CD4-positive, alpha-beta T cell treated with Interleukin-12 subunit alpha and Interleukin-12 subunit beta, for 1 hour (primary cell): ENCODE results near the gene DOCK10.

Experiments used
- DNase-seq: peaks from one replicate; pipeline ENCODE4 v3.0.0-alpha.2; 2020

Gene DOCK10

DNA sequence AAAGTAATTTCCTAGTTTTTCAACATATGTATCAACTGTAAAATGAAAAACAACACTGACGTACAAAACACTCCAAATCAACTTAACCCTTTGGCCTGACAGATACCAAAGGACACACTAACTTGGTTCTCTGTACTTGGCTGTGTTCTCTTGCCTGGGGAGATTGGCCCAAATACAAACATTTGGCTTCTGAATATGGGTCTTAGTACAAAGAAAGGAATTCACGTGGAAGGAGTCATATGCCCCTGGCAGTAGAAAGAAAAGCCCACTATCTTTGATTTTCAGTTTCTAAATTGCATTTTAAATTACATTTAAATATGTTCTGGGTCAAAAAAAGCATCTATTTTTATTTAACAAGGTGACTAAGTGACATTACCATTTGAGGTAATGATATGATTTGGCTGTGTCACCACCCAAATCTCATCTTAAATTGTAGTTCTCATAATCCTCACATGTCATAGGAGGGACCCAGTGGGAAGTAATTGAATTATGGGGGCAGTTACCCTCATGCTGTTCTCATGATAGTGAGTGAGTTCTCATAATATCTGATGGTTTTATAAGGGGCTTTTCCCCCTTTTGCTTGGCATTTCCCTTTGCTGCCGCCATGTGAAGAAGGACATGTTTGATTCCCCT, 172.6 kb downstream of the DOCK10 start:
- no peak for DNase-seq

DNA sequence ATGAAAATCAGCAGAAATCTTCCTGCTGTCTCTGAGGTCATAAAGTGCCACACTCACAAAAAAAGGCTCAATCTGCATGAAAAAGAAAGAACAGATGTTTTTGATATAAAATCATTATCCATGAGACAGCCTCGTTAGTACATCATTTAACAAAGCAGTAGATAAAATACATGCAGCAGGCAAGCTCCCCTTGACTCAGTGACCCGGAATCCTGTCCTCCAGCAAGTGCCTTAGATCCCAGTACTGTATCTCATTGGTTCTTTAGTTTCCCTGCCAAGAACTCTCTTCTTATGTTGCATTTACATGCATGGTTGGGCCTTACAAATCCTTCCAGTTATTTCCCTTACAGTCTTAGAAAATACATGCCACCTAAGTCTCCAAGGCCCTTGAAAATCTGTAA, 177.3 kb downstream of the DOCK10 start:
- no peak for DNase-seq

DNA sequence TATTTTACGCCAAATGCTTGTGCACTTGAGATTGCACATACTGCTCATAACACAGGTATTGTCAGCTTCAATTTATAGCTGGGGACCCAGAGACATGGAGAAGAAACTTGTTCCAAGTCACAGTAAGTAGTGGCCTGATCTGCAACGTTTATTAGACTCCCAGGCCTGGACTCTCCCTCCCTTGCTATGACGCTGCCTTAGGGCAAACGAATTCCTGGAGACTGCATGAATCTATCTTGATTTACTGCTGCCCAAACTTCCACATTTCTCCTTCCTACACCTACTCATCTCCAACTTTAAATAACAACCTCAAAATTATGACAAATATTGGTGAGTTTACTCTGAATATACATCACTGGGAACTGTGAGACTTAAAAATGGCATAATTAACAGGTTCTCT, 181.0 kb downstream of the DOCK10 start:
- no peak for DNase-seq

DNA sequence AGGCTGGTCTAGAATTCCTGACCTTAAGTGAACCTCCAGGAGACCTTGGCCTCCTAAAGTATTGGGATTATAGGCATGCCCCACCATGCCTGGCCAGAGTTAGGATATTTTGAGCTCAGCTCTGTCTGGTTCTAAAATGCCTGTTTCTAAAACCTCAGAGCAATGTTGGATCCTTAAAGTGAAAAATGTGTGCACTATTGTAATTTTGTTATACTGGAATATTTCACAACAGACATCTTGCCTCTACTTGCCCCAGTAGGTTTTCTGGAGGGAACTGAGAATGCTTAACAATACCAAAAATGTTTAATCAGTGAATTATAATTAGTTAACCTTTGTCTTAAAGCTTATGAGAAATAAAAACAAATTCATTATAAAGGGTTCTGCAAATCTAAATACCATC, 181.5 kb downstream of the DOCK10 start:
- no peak for DNase-seq

DNA sequence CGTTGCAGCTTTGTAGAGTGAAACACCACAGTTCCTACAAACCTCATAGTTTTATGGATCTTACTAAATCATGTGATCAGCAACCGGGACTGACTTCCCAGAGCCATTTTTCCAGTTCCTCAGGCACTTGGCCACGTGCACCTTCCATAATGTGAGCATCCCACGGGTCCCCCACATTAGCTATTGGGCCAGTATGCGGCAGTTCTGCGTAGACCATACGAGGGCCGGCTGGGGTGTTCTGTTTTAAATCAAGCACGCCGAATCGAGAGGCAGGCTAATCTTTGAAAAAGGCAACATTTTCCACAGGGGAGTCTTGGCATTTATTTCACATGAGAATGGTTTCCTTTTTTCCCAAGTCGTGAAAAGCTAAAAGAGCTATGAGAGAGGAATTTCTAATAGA, 190.5 kb downstream of the DOCK10 start:
- no peak for DNase-seq

DNA sequence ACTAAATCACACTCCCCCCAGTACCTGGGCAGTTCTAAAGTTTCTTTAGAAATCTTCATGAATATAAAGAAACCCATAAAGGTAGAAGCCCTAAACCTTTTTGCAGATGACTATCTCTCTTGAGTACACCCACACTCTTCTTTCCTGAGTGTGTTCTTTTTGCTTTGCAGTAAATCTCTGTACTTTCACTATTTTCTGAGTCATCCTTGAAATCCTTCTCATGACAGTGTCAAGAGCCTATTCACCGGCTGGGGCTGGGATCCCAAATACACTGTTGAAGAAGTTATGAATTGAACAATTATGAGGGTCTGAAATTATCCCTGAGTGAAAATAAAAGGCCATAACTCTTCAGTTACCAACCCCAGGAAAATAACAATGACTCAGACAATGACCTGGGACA, 192.2 kb downstream of the DOCK10 start:
- no peak for DNase-seq

DNA sequence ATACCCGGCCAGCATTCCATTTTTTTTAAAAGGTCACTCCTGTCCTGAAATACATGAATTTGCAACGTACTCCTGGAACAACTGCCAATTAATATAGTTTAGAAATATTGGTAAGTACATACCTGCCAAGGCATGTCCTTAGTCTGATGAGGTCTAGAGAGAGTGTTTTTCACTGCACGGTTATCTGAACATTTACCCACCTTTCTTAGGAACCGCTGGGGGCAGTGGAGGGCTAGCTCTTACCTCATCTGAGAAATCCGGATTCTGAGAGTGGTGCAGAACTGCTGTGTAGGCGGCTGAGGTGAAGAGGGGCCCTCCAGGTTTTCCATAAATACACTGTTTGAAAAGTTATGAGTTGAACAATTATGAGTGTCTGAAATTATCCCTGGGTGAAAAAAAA, 193.0 kb downstream of the DOCK10 start:
- DNase-seq: no peak

DNA sequence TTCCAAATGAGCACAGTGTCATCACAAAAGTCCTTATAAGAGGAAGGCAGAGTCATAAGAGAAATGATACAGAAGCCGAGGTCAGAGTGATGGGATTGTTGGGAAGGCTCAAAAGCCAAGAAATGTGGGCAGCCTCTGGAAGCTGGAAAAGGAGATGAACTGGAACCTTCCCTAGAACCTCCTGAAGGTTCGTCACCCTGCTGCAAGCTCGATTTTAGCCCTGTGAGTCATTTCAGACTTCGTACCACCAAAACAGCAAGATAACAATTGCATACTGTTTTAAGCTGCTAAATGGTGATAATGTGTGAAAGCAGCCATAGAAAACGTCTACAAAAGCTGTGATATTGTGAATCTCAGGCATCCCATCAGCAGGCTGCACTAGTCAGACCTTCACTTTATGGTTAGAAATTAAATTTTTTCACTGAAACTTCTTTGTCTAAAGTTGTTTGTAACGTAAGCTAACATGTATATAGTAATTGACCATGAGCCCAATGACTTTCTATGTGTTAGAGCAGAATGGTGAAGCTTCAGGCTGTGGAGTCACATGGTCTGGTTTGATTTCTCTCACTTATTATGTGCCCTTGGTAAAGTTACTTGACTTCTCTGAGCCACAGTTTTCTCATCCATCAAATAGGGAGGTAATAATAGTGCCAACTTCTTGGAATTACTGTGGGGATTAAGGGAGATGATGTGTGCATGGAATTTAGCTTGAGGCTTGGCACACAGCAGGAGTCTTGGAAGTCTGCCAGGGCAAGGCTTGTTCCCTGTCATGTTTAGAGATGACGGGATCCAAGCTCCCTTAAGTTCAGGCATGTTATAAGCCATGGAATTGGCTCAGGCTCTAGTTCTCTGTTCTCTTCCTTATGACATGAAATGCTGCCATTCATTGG, 194.1 kb downstream of the DOCK10 start:
- no peak for DNase-seq

DNA sequence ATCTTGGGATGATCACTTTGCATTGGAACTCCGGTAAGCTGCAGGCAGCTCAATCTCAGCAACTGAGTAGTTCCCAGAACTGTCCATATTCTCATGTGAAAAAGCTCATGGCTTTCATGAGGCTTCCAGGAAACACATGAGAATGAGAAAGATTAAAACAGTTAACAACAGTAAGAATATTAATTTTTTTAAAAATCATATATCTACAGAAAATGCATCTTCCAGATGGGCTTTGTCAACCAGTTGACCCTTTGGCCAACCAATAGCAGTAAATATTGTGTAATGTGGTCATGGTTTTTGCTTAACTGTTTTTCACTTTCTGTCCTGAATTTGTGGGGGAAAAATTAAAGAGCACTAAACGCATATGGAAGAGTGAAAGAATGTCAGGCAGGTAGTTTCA, 194.9 kb downstream of the DOCK10 start:
- no peak for DNase-seq

DNA sequence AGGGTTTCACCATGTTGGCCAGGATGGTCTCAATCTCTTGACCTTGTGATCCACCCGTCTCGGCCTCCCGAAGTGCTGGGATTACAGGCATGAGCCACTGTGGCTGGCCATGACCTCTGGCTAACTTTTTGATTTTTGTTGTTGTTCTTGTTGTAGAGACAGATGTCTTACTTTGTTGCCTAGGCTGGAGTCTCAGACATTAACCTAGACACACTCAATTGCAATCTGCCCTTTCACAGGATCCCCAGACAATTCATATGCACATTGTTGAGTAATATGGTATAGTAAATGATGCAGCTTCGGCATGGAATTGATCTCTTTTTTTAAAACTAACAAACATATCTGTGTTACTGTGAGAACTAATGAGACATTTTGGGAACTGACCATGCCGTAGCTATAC, 195.6 kb downstream of the DOCK10 start:
- DNase-seq: no peak

DNA sequence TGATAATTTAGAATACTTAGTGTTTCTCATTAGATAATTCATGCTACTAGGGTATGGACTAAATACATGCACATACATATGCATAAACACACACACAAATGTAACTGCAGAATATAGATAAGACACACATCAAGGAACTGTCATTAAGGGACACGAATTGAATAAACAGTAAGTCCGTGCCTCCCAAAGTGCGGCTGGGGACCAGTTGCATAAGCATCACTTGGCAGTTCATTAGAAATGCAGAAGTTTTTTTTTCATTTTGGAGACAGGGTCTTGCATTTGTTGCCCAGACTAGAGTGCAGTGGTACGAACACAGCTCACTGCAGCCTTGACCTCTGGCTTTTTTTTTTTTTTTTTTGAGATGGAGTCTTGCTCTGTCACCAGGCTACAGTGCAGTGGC, 196.1 kb downstream of the DOCK10 start:
- DNase-seq: no peak

DNA sequence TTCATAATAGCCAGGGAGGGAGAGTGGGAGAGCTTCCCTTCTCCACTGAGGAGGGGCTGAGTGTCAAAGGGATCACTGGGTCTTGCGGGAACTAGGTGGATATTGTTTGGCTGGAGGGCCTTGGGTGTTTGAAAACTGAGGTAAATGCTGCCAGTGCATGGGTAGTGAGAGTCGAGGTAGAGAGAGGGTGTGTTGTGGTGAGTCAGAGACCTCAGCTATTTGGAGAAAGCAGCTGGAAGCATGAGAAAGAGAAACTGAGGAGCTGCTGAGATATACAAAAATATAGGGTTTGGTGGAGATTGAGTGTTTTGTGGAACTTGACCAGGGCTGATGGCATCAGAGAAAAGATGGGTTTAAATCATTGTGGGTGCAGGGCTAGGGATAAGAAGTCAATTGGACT, 199.1 kb downstream of the DOCK10 start:
- DNase-seq: no peak

DNA sequence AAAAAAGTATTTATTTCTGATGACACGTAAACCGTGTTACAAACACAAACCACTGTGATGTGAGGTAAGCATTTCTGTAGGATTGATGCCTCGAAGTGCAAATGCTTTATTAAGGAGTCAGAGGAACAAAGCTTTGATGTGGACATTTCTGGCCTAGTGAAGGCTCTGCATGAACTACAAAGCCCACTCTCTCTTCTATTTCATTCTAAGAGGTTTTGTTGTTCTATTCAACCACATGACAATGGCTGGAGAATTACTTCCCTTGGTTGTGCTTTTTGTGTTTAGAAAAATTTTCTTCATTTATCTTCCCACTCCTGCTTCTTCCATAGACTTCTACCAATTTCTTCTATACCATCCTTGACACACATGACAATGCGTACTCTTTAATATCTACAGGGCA, 200.4 kb downstream of the DOCK10 start:
- no peak for DNase-seq

DNA sequence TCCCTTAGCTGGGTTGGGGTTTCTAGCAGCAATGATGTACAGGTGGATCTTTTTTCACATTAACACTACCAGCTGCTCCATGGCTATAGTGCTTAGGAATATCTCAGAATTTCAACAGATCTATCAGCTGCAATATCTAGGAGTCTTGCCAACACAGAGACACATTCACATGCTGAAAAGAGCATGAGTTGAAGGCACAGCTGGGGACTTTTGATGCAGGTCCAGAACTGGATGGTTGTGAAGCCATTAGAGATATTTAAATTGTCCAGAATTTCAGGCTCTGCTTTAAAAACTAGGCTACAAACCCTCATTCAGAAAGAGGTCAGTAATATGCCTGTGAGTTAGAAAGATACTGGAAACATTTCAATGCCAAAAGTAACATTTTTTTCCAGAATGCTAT, 203.9 kb downstream of the DOCK10 start:
- no peak for DNase-seq

DNA sequence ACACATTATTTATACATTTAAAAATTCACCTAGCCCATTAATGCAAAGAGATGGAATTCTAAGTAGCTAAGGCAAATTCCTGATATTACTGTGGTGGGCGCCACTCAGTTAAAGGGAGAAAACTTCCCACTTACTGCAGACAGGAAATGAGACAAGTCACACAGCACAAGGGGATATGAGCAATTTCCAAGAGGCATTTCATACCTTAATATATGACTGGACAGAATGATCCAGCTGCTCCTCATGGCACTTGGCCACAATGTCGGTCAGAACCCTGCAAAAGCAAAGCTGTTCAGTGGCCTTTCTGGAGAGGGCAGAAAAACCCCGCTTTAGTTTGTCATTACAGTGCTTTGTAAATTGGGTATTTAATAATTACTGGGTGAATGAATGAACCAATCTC, 204.7 kb downstream of the DOCK10 start:
- no peak for DNase-seq

DNA sequence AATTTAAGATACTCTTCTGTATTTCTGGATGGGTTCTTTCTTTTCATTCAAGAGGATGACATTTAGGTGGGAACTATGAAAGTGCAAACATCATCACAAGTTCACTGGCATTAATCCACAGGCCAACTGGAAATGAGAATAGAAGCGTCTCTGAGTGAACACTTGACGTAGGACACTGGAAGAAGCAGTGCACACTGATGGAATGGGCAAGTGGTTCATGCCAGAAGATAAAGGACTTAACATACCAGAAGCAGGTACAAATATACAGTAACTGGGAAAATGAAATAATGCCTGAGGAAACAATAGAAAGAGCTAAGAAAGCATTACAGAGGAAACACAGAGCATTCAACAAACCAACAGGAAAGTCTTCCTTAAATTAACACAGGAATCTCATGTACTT, 205.2 kb downstream of the DOCK10 start:
- DNase-seq: no peak

DNA sequence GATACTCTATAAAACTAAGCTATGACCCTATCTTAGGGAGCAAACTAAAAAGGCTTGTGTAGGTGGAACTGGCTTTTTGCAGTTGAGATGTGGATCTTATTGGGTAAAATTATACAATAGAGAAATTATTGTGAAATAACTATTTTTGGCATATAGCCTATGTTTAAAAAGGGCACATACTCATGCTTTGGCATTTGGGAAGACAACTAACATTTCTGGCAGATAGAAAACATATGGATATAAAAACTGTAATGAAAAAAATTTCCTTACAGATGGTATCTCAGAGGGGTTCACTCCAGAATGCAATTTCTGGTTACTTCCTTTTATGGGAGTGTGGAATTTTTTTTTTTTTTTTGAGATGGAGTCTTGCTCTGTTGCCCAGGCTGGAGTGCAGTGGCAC, 206.0 kb downstream of the DOCK10 start:
- DNase-seq: no peak

DNA sequence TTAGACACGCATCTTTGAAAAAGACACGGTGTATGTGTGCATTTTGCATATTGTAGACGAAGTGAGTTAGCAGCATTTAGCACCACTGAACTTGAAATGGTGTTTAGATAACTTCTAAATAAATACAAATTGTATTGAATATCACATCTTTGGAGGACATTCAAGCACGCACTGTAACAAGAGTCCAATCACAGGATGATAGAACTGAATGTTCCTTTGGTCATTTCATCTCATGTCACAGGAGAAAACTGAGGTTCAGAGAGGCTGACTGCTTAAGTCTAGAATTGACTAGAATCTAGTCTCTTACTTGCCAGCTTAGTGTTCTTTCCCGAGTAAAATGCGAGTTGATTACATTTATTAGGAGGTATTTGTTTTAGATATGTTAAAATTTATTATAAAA, 206.9 kb downstream of the DOCK10 start:
- DNase-seq: no peak

DNA sequence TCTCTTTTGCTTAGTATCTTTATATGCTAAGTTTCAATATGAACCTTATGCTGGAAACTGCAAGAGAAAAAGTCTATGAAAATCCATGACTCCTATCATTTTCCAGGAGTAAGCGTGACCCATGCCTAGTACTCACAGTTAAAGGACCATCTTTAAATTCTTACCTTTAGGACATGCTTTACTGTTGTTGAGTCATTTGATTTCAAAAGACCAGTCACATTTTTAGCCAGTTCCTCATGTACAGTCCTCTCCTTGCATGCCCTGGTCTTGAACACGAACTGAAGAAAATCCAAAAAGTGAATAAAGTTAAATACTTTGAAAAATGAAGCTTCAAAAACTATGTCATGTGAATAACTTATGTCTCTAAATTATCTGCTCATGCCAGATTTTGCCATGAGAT, 208.3 kb downstream of the DOCK10 start:
- DNase-seq: no peak

DNA sequence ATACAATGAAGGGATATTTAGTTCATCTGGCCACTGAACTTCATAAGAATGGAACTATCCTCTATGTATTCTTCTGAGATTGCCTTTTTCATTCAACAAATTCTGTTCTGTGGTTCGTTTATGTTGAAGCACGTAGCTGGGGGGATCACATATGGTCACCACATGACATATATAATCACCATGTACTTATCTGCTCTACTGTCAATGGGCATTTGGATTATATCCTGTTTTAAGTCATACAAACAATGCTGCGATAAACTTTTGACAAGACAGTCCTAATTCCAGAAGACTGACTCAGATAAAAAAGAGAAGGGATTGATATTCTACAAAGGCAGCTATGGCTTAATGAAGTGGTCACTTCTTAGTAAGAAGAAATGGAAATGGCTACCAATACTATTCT, 210.1 kb downstream of the DOCK10 start:
- DNase-seq: no peak

DNA sequence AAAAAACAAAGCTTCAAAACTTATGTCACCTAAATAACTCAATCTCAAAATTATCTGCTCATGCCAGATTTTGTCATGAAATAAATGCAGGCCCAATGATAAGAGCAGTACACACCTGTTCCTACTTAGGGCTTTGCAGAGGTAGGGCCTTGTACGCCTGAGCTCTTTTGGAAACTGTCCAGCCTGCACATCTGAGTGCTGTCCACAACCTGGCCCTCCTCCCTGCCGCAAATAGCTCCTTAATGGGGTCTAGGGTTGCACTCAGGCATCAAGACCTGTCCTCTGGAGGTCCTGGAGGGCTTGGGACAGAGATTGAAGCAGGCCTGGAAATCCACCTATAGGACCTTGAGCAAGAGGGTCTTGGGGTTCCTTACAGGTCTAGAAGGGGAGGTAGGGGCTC, 210.7 kb downstream of the DOCK10 start:
- no peak for DNase-seq

DNA sequence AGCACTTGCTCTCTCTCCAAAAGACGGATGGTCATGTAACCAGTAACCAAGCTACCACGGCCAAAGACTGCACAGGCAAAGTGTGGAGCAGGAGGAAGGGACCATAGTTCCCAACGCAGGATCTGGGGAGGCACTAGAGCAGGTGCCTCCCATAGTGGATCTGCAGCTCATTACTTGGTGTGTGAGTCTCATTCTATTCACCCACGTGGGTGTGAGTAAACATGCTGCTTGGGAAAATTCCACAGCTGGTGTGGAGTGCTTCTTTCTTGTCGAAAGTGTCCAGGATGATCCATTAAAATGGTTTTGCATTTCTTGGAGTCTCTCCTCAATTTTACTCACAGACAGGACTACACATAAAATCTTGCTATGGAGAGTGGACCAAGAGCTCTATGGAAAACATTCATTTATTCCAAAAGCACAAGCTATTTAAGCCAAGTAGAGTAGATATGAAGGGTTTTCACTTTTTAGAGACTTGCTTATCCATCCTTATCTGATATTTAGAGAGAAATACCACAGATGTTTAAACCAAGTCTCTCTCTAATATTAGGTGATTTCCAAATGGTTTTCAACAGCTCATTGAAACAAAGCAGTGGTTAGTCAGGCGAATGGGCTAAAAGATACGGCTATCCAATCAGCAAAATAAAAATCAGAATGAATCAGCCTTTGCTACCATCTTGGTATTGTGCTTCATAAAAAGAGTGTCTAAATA, 221.8 kb downstream of the DOCK10 start:
- no peak for DNase-seq

DNA sequence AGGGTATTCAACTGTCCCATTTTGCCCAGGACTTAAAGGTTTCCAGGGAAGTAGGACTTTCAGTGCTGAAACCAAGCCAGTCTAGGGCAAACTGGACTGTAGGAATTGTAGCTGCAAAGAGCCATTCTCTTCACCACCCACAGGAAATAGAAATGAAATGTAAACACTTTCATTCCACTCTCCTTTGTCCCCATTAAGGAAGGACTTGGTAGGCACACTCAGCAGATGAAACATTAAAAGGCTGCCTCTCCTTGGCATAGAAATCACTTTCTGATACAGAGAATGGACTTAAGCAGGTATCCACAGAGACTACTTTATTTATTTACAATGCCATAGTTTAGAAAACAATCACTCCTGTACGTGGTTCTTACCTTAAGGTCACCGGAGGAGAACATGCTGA, 223.2 kb downstream of the DOCK10 start:
- no peak for DNase-seq

DNA sequence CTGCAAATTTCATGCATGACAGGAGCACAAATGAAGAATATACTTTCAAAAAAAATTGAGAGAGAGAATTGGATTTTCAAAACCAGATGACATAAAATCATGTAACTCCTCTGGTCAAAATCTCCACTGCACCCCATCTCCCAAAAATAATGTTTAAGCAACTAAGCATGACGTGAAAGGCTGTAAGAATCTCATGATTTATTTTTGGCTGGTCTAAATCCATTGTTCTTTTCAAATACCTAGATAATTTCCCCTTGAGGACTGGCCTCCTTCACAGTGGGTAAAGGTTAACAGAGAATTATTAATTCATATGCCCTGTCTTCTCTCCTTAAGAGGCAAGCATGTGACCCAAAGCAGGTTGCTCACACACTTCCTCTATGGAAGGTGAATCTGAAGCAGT, 224.6 kb downstream of the DOCK10 start:
- no peak for DNase-seq
